ENCODE measurements around the gene TNNC1.

The TNNC1 gene

DNA sequence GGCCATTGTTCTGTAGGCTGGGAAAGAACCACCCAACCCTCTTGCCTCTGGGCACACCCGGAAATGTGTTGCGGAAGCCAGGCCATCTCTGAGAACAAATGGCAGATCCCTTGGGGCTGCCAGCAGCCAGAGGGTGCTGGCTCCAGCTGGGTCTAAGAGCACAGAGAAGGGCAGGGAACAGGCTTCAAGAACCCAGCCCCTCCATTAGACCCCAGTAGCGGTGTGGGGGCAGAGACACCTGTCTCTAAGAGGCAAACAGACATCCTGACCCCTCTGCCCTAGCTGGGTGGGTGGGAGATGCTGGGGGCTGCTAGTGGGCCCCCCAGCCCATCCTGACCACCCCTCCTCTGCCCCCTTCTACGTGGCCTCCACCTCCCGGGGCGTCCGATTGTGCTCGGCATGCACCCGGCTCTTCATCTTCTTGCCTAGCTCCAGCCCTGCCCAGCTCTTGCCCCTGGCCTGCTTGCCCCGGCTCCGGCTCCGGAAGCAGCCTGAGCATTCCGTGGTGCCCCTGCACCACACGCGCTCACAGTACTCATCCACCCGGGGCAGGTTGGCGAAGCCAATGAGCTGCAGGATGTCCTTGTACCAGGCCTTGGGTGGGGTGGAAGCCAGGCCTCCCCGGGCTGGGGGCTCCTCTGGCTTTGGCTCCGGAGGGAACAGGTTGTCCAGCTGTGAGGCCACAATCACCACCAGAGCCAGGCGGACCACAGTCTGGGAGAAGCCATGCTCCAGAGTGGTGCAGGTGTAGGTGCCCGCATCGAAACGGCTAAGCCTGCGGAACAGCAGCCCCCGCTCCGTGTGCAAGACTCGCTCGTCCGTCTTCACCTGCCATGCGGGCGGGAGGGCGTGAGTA, 18.4 kb downstream of the TNNC1 start:
- Histone ChIP-seq H3K27me3 (replicated peaks; ENCODE audit: control insufficient read depth, insufficient read depth, low read length) (no peaks in the 10 kb centered on the region; the same call in 1 of the 2 replicates), H3K36me3 (ENCODE audit: control insufficient read depth, insufficient read depth, low read length) (no peaks in the 10 kb centered on the region), H3K4me3 (replicated peaks; ENCODE audit: low read depth, low read length) (no peak overlapping the region)
- TF ChIP-seq, protein P1, sequence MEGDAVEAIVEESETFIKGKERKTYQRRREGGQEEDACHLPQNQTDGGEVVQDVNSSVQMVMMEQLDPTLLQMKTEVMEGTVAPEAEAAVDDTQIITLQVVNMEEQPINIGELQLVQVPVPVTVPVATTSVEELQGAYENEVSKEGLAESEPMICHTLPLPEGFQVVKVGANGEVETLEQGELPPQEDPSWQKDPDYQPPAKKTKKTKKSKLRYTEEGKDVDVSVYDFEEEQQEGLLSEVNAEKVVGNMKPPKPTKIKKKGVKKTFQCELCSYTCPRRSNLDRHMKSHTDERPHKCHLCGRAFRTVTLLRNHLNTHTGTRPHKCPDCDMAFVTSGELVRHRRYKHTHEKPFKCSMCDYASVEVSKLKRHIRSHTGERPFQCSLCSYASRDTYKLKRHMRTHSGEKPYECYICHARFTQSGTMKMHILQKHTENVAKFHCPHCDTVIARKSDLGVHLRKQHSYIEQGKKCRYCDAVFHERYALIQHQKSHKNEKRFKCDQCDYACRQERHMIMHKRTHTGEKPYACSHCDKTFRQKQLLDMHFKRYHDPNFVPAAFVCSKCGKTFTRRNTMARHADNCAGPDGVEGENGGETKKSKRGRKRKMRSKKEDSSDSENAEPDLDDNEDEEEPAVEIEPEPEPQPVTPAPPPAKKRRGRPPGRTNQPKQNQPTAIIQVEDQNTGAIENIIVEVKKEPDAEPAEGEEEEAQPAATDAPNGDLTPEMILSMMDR (IDR thresholded peaks at IDR 0.05; ENCODE audit: insufficient read depth, low read length, poor library complexity, severe bottlenecking): no peak
- no peak for DNase-seq (ENCODE audit: extremely low read depth, insufficient read length)

DNA sequence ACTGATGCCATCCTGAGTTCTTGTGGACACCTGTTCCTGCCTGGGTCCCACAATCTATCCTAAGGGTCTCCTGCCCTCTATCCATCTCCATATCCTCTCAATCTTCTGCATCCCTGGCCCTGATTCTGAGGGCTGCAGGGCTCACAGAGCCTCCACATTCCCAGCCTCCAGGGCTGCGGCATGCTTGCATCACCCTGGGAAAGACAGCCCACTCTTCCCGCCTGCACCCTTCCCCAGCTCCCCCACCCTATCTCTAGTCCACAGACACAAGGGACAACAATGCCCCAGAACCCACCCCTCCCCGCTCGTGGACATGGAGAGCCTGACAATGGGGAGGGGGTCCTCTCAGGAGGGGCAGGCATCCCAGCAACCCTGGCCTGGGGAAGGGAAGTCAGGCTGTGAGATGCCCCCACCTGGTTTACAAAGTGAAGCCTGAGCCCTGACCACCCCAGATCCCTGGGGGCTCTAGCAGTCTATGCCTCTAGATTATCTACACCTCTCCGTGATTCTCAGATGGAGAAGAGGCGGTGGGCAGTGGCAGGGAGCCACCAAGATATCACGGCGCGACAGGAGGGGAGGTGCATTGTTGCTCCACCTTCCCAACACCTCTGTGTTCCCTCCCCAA, 19.2 kb downstream of the TNNC1 start:
- no peaks in the 10 kb centered on the region for H3K36me3 ChIP-seq (ENCODE audit: control insufficient read depth, insufficient read depth, low read length)
- H3K27me3 ChIP-seq (replicated peaks; ENCODE audit: control insufficient read depth, insufficient read depth, low read length): no peaks in the 10 kb centered on the region; the same call in 1 of the 2 replicates
- no peak overlapping the region for H3K4me3 ChIP-seq (replicated peaks; ENCODE audit: low read depth, low read length)
- no peak for DNase-seq (ENCODE audit: extremely low read depth, insufficient read length)
- TF ChIP-seq, protein P1 (IDR thresholded peaks at IDR 0.05; ENCODE audit: insufficient read depth, low read length, poor library complexity, severe bottlenecking): no peak

DNA sequence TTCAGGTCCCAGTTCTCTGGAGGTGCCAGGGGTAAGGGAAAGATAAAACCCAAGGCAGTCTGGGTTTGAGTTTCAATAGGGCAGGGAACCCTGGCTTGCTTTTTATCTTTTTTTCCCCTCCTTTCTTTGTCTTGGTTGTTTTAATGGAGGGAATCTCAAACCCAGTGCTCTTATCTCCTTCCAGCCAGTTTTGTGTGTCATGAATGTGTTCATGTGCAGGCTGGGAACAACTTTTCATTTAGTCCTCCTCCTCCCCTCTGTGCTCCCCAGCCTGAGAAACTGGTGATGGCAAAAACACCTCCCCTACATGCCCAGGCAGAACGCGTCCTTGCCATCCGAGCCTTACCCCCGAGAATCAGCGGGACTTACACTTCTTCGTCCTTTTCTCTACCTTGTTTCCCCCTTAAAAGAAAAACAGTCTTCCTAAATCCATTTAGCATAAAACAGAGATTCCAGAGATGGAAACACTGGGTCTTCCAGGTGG, 19.8 kb downstream of the TNNC1 start:
- H3K4me3 ChIP-seq (replicated peaks; ENCODE audit: low read depth, low read length): no peak overlapping the region
- TF ChIP-seq, protein P1 (IDR thresholded peaks at IDR 0.05; ENCODE audit: insufficient read depth, low read length, poor library complexity, severe bottlenecking): no peak
- no peaks in the 10 kb centered on the region; the same call in 1 of the 2 replicates for H3K27me3 ChIP-seq (replicated peaks; ENCODE audit: control insufficient read depth, insufficient read depth, low read length)
- H3K36me3 ChIP-seq (ENCODE audit: control insufficient read depth, insufficient read depth, low read length): no peaks in the 10 kb centered on the region
- no peak for DNase-seq (ENCODE audit: extremely low read depth, insufficient read length)

DNA sequence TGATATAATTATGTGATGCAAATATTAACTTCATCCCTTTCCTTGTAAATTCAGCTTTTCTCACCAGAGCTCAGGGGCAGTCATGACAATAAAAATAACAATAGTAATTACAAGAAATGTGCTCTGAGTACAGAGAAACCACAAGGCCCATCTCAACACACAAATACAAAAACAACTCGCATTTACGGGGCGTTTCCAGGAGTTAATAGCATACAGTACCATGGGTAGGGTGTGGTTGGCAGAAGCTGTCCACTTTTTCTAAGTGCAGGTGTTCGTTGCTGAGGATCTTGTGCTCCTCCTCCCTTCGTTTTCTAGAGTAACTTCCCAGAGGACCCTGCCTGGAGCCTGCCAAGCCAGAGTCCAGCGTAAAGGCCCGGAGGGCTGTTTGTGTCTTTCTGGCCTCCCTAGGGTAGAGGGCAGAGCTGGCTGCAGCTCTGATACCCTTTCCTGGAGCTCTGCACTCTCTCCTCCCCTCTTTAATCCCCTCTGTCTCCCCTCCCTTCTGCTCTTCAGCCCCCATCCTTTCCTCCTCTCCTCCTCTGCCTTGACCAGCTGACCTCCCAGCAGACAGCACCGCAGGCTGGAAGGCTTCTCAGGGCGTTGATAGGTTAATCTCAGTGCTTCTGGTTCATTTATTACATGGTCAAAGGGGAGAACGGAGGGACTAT, 20.4 kb downstream of the TNNC1 start:
- H3K27me3 ChIP-seq (replicated peaks; ENCODE audit: control insufficient read depth, insufficient read depth, low read length): no peaks in the 10 kb centered on the region; the same call in 1 of the 2 replicates
- no peaks in the 10 kb centered on the region for H3K36me3 ChIP-seq (ENCODE audit: control insufficient read depth, insufficient read depth, low read length)
- H3K4me3 ChIP-seq (replicated peaks; ENCODE audit: low read depth, low read length): no peak overlapping the region
- TF ChIP-seq, protein P1 (IDR thresholded peaks at IDR 0.05; ENCODE audit: insufficient read depth, low read length, poor library complexity, severe bottlenecking): no peak
- DNase-seq (ENCODE audit: extremely low read depth, insufficient read length): no peak

DNA sequence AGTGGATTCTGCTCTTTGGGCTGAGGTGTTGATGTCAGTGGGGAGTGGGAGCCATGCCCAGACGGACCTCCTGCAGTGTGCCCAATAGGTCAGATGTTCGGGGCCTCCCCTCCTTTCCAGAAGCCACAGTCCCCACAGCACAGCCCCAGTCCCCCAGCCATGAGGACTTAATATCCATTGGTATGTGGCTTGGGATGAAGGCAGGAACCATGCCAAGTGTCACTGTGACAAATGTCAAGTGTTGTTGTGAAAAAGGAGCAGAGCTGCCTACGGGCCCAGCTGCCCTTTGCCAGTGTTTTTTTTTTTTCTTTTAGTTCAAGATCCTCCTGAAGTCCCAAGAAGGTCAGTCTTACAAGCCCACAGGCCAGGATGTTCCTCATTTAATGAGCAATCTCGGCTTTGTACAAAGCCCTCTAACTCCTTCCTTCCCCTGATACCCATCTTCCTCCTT, 21.1 kb downstream of the TNNC1 start:
- TF ChIP-seq, protein P1 (IDR thresholded peaks at IDR 0.05; ENCODE audit: insufficient read depth, low read length, poor library complexity, severe bottlenecking): no peak
- H3K4me3 ChIP-seq (replicated peaks; ENCODE audit: low read depth, low read length): no peak overlapping the region
- DNase-seq (ENCODE audit: extremely low read depth, insufficient read length): no peak
- no peaks in the 10 kb centered on the region; the same call in 1 of the 2 replicates for H3K27me3 ChIP-seq (replicated peaks; ENCODE audit: control insufficient read depth, insufficient read depth, low read length)
- H3K36me3 ChIP-seq (ENCODE audit: control insufficient read depth, insufficient read depth, low read length): no peaks in the 10 kb centered on the region
